Activated CD4-positive, alpha-beta T cell treated with anti-CD3 and anti-CD28 coated beads, Interleukin-2, amount 50 U/mL, for 1 hour (primary cell): ENCODE data around the gene FOXL1.

ENCODE experiments used
- DNase-seq: peaks from one replicate; pipeline ENCODE4 v3.0.0-alpha.2; 2020

The FOXL1 gene

GRCh38 chr16:86568677-86569623 lies 9.4 kb upstream of the FOXL1 start:
- no peak for DNase-seq

GRCh38 chr16:86569701-86570447 lies 8.5 kb upstream of the FOXL1 start:
- no peak for DNase-seq

GRCh38 chr16:86570558-86571529 lies 7.5 kb upstream of the FOXL1 start:
- no peak for DNase-seq

- DNase-seq = no peak
These were observed 6.8 kb upstream of the FOXL1 start for GRCh38 chr16:86571530-86571915.

- no peak for DNase-seq
These were observed 6.3 kb upstream of the FOXL1 start for GRCh38 chr16:86572041-86572521.

- no peak for DNase-seq
These were observed 5.7 kb upstream of the FOXL1 start for GRCh38 chr16:86572606-86573005.

GRCh38 chr16:86573215-86573614 lies 5.1 kb upstream of the FOXL1 start:
- no peak for DNase-seq

GRCh38 chr16:86573646-86574508 lies 4.5 kb upstream of the FOXL1 start:
- no peak for DNase-seq

GRCh38 chr16:86574646-86575045 lies 3.7 kb upstream of the FOXL1 start:
- no peak for DNase-seq

GRCh38 chr16:86575095-86575685 lies 3.2 kb upstream of the FOXL1 start:
- no peak for DNase-seq

- DNase-seq = peak; percentile 37
These were observed 2.4 kb upstream of the FOXL1 start for GRCh38 chr16:86575754-86576557.

GRCh38 chr16:86576591-86577313 lies 1.6 kb upstream of the FOXL1 start:
- DNase-seq = no peak

- DNase-seq = no peak
These were observed 906 bp upstream of the FOXL1 start for GRCh38 chr16:86577314-86577971.

- DNase-seq = no peak
These were observed 390 bp downstream of the FOXL1 start for GRCh38 chr16:86578611-86579267.

- DNase-seq = no peak
These were observed 1.1 kb downstream of the FOXL1 start for GRCh38 chr16:86579268-86580062.

- DNase-seq = no peak
These were observed 1.9 kb downstream of the FOXL1 start for GRCh38 chr16:86580063-86580790.

- DNase-seq = no peak
These were observed 2.4 kb downstream of the FOXL1 start for GRCh38 chr16:86580791-86581170.
